ENCODE data around the gene RPS21. TPM values are rescaled to one million over a fixed set of nuclear protein-coding genes. Genes with fewer than 3 reads are reported as not detected.
A peak's percentile ranks its signal among the peaks of the same experiment; 100 is the strongest.

The RPS21 gene
- total RNA-seq, 1 donor from 2014 or later = 1,089 TPM

GRCh38 chr20:62357681-62358080 lies 29.2 kb upstream of the RPS21 start:
- TF ChIP-seq, protein P1, sequence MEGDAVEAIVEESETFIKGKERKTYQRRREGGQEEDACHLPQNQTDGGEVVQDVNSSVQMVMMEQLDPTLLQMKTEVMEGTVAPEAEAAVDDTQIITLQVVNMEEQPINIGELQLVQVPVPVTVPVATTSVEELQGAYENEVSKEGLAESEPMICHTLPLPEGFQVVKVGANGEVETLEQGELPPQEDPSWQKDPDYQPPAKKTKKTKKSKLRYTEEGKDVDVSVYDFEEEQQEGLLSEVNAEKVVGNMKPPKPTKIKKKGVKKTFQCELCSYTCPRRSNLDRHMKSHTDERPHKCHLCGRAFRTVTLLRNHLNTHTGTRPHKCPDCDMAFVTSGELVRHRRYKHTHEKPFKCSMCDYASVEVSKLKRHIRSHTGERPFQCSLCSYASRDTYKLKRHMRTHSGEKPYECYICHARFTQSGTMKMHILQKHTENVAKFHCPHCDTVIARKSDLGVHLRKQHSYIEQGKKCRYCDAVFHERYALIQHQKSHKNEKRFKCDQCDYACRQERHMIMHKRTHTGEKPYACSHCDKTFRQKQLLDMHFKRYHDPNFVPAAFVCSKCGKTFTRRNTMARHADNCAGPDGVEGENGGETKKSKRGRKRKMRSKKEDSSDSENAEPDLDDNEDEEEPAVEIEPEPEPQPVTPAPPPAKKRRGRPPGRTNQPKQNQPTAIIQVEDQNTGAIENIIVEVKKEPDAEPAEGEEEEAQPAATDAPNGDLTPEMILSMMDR (IDR thresholded peaks at IDR 0.05; ENCODE audit: unreplicated experiment) = no peak
- Mint-ChIP-seq H3K9me3 (no peaks in the 10 kb centered on the region), H3K36me3 (no peaks in the 10 kb centered on the region), H3K4me3 (no peak overlapping the region), H3K4me1 (peaks cover 31% of the 10 kb centered on the region), H3K27me3 (ENCODE audit: low read depth) (no peaks in the 10 kb centered on the region), H3K27ac (no peak overlapping the region)
- no peak for DNase-seq (ENCODE audit: low spot score in 2 of 2, unreplicated experiment in 2 of 2)

GRCh38 chr20:62358171-62359042 lies 28.5 kb upstream of the RPS21 start:
- no peak for DNase-seq (ENCODE audit: low spot score in 2 of 2, unreplicated experiment in 2 of 2)
- TF ChIP-seq, protein P1 (IDR thresholded peaks at IDR 0.05; ENCODE audit: unreplicated experiment) = no peak
- Mint-ChIP-seq H3K9me3 (no peaks in the 10 kb centered on the region), H3K4me1 (peaks cover 36% of the 10 kb centered on the region), H3K4me3 (no peak overlapping the region), H3K36me3 (no peaks in the 10 kb centered on the region), H3K27ac (peak overlapping the region; percentile 41), H3K27me3 (ENCODE audit: low read depth) (no peaks in the 10 kb centered on the region)

DNA sequence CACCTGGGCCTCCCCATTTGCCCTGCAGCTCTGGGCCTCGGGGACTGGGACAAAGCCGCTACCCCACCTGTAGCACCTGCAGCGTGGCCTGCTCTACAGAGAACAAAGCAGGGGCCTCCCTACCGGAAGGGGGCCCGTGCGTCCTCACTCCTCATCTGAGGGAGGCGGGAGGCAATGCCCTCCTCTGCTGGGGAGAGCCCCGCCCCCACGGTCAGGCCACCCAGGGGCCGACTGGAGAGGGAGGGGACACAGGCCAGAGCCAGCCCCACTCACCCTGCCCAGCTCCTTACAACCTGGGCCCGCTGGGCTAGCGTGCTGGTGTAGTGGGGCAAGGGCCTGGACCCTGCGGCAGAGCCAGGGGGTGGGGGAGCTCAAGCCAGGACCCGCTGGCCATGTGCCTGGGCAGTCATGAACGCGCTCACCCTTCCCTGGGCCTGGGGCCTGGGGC lies 27.8 kb upstream of the RPS21 start:
- Mint-ChIP-seq H3K27me3 (ENCODE audit: low read depth) (no peaks in the 10 kb centered on the region), H3K9me3 (no peaks in the 10 kb centered on the region), H3K27ac (peak overlapping the region; percentile 41), H3K4me3 (no peak overlapping the region), H3K36me3 (no peaks in the 10 kb centered on the region), H3K4me1 (peaks cover 43% of the 10 kb centered on the region)
- DNase-seq (ENCODE audit: low spot score in 2 of 2, unreplicated experiment in 2 of 2) = no peak
- TF ChIP-seq, protein P1 (IDR thresholded peaks at IDR 0.05; ENCODE audit: unreplicated experiment) = no peak

- Mint-ChIP-seq H3K9me3 (no peaks in the 10 kb centered on the region), H3K4me3 (no peak overlapping the region), H3K27me3 (ENCODE audit: low read depth) (no peaks in the 10 kb centered on the region), H3K36me3 (no peaks in the 10 kb centered on the region), H3K4me1 (peaks cover 47% of the 10 kb centered on the region), H3K27ac (no peak overlapping the region)
- no peak for DNase-seq (ENCODE audit: low spot score in 2 of 2, unreplicated experiment in 2 of 2)
- TF ChIP-seq, protein P1 (IDR thresholded peaks at IDR 0.05; ENCODE audit: unreplicated experiment) = no peak
These were observed 27.3 kb upstream of the RPS21 start for GRCh38 chr20:62359491-62360121.

GRCh38 chr20:62360854-62361798 lies 25.8 kb upstream of the RPS21 start:
- H3K9me3 Mint-ChIP-seq = no peaks in the 10 kb centered on the region
- H3K4me3 Mint-ChIP-seq = no peak overlapping the region
- peaks cover 51% of the 10 kb centered on the region for H3K4me1 Mint-ChIP-seq
- TF ChIP-seq, protein P1 (IDR thresholded peaks at IDR 0.05; ENCODE audit: unreplicated experiment) = no peak
- H3K27ac Mint-ChIP-seq = peak overlapping the region; percentile 94
- H3K36me3 Mint-ChIP-seq = no peaks in the 10 kb centered on the region
- no peak for DNase-seq (ENCODE audit: low spot score in 2 of 2, unreplicated experiment in 2 of 2)
- no peaks in the 10 kb centered on the region for H3K27me3 Mint-ChIP-seq (ENCODE audit: low read depth)

Measured in mesothelial cell of epicardium (in vitro differentiated cells).